DND-41 (cell line): Measurements from ENCODE around the gene ZCCHC13.

Source experiments
- ATAC-seq: fragments of 200-7000 bp; cut with Tn5 transposase; 3 replicates; pipeline ENCODE4 v1.9.1; 2021; ENCODE audit warnings: low read depth; ENCODE audit not compliant: insufficient read depth
- DNase-seq: peaks from one replicate; pipeline ENCODE4 v3.0.0-alpha.2; 2020
- H2AFZ ChIP-seq: 2 replicates; pipeline ENCODE4 v1.6.0; 2012; ENCODE audit warnings: low read depth, low read length
- H3K27ac ChIP-seq: 2 replicates; pipeline ENCODE4 v1.5.1; 2012; ENCODE audit warnings: low read length, inconsistent platforms
- H3K27me3 ChIP-seq: fragments of 200-600 bp; sonication (generic); 2 replicates; pipeline ENCODE4 v1.6.0; 2012; ENCODE audit warnings: low read length, mild to moderate bottlenecking, inconsistent platforms; ENCODE audit not compliant: insufficient read depth, poor library complexity
- H3K36me3 ChIP-seq: 2 replicates; pipeline ENCODE4 v1.5.1; 2012; ENCODE audit warnings: low read length, inconsistent platforms; ENCODE audit not compliant: insufficient read depth
- H3K4me1 ChIP-seq: 2 replicates; pipeline ENCODE4 v1.5.1; 2012; ENCODE audit warnings: mild to moderate bottlenecking, low read length; ENCODE audit not compliant: insufficient read depth
- H3K4me2 ChIP-seq: 2 replicates; pipeline ENCODE4 v1.6.0; 2012; ENCODE audit warnings: mild to moderate bottlenecking, moderate library complexity, low read length, inconsistent platforms; ENCODE audit not compliant: insufficient read depth
- H3K4me3 ChIP-seq, 2 experiments: fragments of 200-600 bp in 1 of 2; shearing (Covaris generic) in 1 of 2; 2 replicates each; pipeline ENCODE4 v1.5.1; 2012 to 2016; ENCODE audit warnings: inconsistent platforms in 2 of 2, low read length in 2 of 2, mild to moderate bottlenecking in 2 of 2, low read depth in 1 of 2, moderate library complexity in 1 of 2
- H3K79me2 ChIP-seq: 2 replicates; pipeline ENCODE4 v1.6.0; 2012; ENCODE audit warnings: low read length, inconsistent platforms; ENCODE audit not compliant: insufficient read depth
- H3K9ac ChIP-seq: 2 replicates; pipeline ENCODE4 v1.6.0; 2012; ENCODE audit warnings: low read depth, mild to moderate bottlenecking, inconsistent platforms, low read length, moderate library complexity
- H3K9me3 ChIP-seq: 2 replicates; pipeline ENCODE4 v1.5.1; 2012; ENCODE audit warnings: low read length, moderate library complexity, mild to moderate bottlenecking, inconsistent platforms; ENCODE audit not compliant: insufficient read depth, severe bottlenecking
- H4K20me1 ChIP-seq: 2 replicates; pipeline ENCODE4 v1.6.0; 2012; ENCODE audit warnings: low read length; ENCODE audit not compliant: insufficient read depth
- EZH2 ChIP-seq: IDR thresholded peaks from 3 replicates; pipeline ENCODE4 v1.6.1; 2012; ENCODE audit warnings: borderline replicate concordance, low read depth, mild to moderate bottlenecking, moderate library complexity, low read length, inconsistent platforms; ENCODE audit not compliant: severe bottlenecking
- TF ChIP-seq, protein P1 (sequence below): IDR thresholded peaks from 2 replicates; pipeline ENCODE4 v1.5.1; 2012; ENCODE audit warnings: borderline replicate concordance, low read length, moderate library complexity, mild to moderate bottlenecking; ENCODE audit not compliant: poor library complexity, severe bottlenecking; ENCODE audit errors: extremely low read depth

Gene ZCCHC13

DNA sequence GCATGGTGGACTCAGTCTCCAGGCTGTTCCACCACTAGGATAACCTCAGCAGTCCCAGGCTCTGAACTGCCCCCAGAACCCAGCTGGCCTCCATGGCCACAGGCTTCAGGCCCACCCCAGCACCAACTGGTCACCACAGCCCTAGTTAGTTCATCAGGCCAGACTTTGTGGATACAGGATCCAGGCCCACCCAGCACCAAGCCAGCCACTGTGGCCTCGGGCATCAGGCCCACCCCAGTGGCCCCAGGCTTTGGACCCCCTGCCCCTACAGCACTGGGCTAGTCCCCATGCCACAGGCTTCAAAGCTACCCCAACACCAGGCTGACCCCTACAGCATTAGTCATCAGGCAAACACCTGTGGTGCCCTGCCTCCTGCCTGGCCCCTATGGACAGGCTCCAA is 50.0 kb downstream of the ZCCHC13 start:
- H2AFZ ChIP-seq: no peak overlapping the region
- TF ChIP-seq, protein P1, sequence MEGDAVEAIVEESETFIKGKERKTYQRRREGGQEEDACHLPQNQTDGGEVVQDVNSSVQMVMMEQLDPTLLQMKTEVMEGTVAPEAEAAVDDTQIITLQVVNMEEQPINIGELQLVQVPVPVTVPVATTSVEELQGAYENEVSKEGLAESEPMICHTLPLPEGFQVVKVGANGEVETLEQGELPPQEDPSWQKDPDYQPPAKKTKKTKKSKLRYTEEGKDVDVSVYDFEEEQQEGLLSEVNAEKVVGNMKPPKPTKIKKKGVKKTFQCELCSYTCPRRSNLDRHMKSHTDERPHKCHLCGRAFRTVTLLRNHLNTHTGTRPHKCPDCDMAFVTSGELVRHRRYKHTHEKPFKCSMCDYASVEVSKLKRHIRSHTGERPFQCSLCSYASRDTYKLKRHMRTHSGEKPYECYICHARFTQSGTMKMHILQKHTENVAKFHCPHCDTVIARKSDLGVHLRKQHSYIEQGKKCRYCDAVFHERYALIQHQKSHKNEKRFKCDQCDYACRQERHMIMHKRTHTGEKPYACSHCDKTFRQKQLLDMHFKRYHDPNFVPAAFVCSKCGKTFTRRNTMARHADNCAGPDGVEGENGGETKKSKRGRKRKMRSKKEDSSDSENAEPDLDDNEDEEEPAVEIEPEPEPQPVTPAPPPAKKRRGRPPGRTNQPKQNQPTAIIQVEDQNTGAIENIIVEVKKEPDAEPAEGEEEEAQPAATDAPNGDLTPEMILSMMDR: no peak
- no peak for TF ChIP-seq EZH2
- no peak overlapping the region for H3K4me2 ChIP-seq

More for the DNA sequence above, 50.0 kb downstream of the ZCCHC13 start:
- DNase-seq (no peak), ATAC-seq (no peak)
- Histone ChIP-seq H3K4me3 (no peak overlapping the region), H3K9ac (no peak overlapping the region), H3K27me3 (no peaks in the 10 kb centered on the region), H3K36me3 (no peaks in the 10 kb centered on the region), H4K20me1 (no peaks in the 10 kb centered on the region), H3K27ac (no peak overlapping the region), H3K4me1 (0 out of 2 replicates have a peak, but pooled peaks cover 2% of the 10 kb centered on the region), H3K79me2 (no peaks in the 10 kb centered on the region), H3K9me3 (no peaks in the 10 kb centered on the region)
